Measurements from ENCODE around the gene ZNHIT2.

DNA sequence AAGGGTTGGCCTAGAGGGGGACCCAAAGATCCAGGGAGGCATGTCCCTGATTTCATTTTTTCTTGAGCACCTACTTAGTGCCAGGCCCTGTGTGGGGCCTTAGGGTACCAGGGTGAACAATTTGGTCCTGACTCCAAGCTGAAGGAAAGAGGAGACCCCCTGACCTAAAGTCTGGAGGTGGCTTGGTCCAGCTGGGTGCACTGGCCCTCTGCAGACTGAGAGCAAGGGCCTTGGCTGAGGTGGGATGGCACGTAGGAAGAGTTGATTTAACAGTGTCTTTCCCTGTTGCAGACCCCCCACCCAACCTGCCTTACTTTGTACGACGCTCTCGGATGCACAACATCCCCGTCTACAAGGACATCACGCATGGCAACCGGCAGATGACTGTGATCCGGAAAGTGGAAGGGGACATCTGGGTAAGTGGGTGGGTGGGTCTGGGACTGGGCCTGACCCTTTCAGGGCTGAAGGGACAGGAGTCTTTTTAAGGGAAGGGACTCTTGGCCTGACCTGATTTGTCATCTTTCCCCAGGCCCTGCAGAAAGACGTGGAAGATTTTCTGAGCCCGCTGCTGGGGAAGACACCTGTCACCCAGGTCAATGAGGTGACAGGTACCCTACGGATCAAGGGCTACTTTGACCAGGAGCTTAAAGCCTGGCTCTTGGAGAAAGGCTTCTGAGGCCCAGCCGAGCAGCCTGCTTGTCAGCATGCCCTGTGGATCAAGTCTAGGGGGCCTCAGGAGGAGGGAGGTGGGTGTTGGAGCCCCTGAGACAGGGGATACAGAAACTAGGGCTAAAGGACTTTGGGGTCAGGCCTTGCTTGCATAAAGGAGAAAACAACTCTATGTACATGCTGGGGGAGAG, 7.9 kb upstream of the ZNHIT2 start:
- TF ChIP-seq, protein P1, sequence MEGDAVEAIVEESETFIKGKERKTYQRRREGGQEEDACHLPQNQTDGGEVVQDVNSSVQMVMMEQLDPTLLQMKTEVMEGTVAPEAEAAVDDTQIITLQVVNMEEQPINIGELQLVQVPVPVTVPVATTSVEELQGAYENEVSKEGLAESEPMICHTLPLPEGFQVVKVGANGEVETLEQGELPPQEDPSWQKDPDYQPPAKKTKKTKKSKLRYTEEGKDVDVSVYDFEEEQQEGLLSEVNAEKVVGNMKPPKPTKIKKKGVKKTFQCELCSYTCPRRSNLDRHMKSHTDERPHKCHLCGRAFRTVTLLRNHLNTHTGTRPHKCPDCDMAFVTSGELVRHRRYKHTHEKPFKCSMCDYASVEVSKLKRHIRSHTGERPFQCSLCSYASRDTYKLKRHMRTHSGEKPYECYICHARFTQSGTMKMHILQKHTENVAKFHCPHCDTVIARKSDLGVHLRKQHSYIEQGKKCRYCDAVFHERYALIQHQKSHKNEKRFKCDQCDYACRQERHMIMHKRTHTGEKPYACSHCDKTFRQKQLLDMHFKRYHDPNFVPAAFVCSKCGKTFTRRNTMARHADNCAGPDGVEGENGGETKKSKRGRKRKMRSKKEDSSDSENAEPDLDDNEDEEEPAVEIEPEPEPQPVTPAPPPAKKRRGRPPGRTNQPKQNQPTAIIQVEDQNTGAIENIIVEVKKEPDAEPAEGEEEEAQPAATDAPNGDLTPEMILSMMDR (IDR thresholded peaks at IDR 0.05): no peak
- TF ChIP-seq POLR2A (IDR thresholded peaks at IDR 0.05): no peak
